Astrocyte (in vitro differentiated cells and primary cell): Measurements from ENCODE around the gene SHTN1. TPM values are rescaled to one million over a fixed set of nuclear protein-coding genes. Genes with fewer than 3 reads are reported as not detected.
A peak's percentile ranks its signal among the peaks of the same experiment; 100 is the strongest.

Source experiments
- DNase-seq: peaks from one replicate; pipeline ENCODE4 v3.0.0-alpha.2; 2010; ENCODE audit warnings: low read depth
- FAIRE-seq: peaks from 2 replicates; lab custom pipeline; 2011; peaks lifted over from hg19 to GRCh38; lab: Jason Lieb, UNC
- H2AFZ ChIP-seq: 2 replicates; pipeline ENCODE4 v1.6.0; 2012; ENCODE audit warnings: low read depth, low read length, inconsistent platforms
- H3K27ac ChIP-seq: 2 replicates; pipeline ENCODE4 v1.5.1; 2011; ENCODE audit warnings: low read depth, low read length, inconsistent platforms
- H3K27me3 ChIP-seq: 2 replicates; pipeline ENCODE4 v1.6.0; 2011; ENCODE audit warnings: low read length, inconsistent platforms; ENCODE audit not compliant: insufficient read depth
- H3K36me3 ChIP-seq: 2 replicates; pipeline ENCODE4 v1.5.1; 2011; ENCODE audit warnings: low read length, inconsistent platforms; ENCODE audit not compliant: insufficient read depth
- H3K4me1 ChIP-seq: 2 replicates; pipeline ENCODE4 v1.5.1; 2011; ENCODE audit warnings: low read length, inconsistent platforms; ENCODE audit not compliant: insufficient read depth
- H3K4me2 ChIP-seq: 2 replicates; pipeline ENCODE4 v1.6.0; 2012; ENCODE audit warnings: low read length, inconsistent platforms
- H3K4me3 ChIP-seq: 2 replicates; pipeline ENCODE4 v1.5.1; 2011; ENCODE audit warnings: low read depth, mild to moderate bottlenecking, low read length, inconsistent platforms; ENCODE audit not compliant: insufficient read depth
- H3K79me2 ChIP-seq: 2 replicates; pipeline ENCODE4 v1.6.0; 2012; ENCODE audit warnings: mild to moderate bottlenecking, low read length, inconsistent platforms; ENCODE audit not compliant: insufficient read depth
- H3K9ac ChIP-seq: 2 replicates; pipeline ENCODE4 v1.6.0; 2012; ENCODE audit warnings: mild to moderate bottlenecking, low read length, inconsistent platforms
- H3K9me3 ChIP-seq: 2 replicates; pipeline ENCODE4 v1.5.1; 2012; ENCODE audit warnings: low read depth, mild to moderate bottlenecking, low read length, inconsistent platforms; ENCODE audit not compliant: insufficient read depth
- H4K20me1 ChIP-seq: 2 replicates; pipeline ENCODE4 v1.6.0; 2012; ENCODE audit warnings: low read length, inconsistent platforms; ENCODE audit not compliant: insufficient read depth
- H3K27ac Mint-ChIP-seq: one replicate; pipeline ENCODE4 v1.8.0; 2021; ENCODE audit warnings: mild to moderate bottlenecking, mixed read lengths; ENCODE audit not compliant: unreplicated experiment
- H3K27me3 Mint-ChIP-seq: one replicate; pipeline ENCODE4 v1.8.0; 2021; ENCODE audit warnings: low read depth, mixed read lengths; ENCODE audit not compliant: unreplicated experiment
- H3K36me3 Mint-ChIP-seq: one replicate; pipeline ENCODE4 v1.8.0; 2021; ENCODE audit warnings: low read depth, mixed read lengths; ENCODE audit not compliant: unreplicated experiment
- H3K4me1 Mint-ChIP-seq: one replicate; pipeline ENCODE4 v1.8.0; 2021; ENCODE audit warnings: low read depth, mixed read lengths; ENCODE audit not compliant: unreplicated experiment
- H3K4me3 Mint-ChIP-seq: one replicate; pipeline ENCODE4 v1.8.0; 2021; ENCODE audit warnings: mild to moderate bottlenecking, moderate library complexity, mixed read lengths; ENCODE audit not compliant: unreplicated experiment
- H3K9me3 Mint-ChIP-seq: one replicate; pipeline ENCODE4 v1.8.0; 2021; ENCODE audit warnings: mild to moderate bottlenecking, mixed read lengths; ENCODE audit not compliant: unreplicated experiment
- EZH2 ChIP-seq: IDR thresholded peaks from 2 replicates; pipeline ENCODE4 v1.6.1; 2012; ENCODE audit warnings: mild to moderate bottlenecking, low read length, inconsistent platforms; ENCODE audit not compliant: insufficient read depth
- total RNA-seq: library from RNA; stranded (reverse); gene quantifications from 2 replicates; pipeline ENCODE4 v1.2.1, GENCODE V29; 2021
- TF ChIP-seq, protein P1 (sequence below): IDR thresholded peaks from 2 replicates; pipeline ENCODE4 v1.5.1; 2011; ENCODE audit warnings: low read depth, mild to moderate bottlenecking, inconsistent platforms, low read length, moderate library complexity; ENCODE audit not compliant: insufficient read depth

SHTN1 gene
- total RNA-seq, 1 donor from 2014 or later = 32.7 TPM

DNA sequence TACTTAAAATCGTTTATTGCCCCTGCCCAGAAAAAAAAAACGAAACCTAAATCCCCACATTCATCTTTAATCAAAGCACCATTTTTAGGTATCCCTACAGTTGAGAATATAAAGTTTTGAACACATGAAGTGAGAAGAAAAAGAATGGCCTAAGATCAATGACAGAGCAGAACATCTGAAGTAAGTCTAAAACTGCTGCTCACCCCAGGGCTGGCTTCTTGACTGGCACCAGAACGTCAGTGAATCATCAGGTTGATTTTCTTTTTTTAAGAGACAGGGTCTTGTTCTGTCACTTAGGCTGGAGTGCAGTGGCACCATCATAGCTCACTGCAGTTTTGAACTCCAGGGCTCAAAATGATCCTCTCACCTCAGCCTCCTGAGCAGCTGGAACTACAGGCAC is 24.9 kb downstream of the SHTN1 start:
- Mint-ChIP-seq H3K4me1 (peaks cover 7% of the 10 kb centered on the region), H3K4me3 (no peak overlapping the region), H3K9me3 (no peaks in the 10 kb centered on the region), H3K27me3 (no peaks in the 10 kb centered on the region), H3K36me3 (peaks cover 8% of the 10 kb centered on the region), H3K27ac (no peak overlapping the region)
- DNase-seq (no peak), FAIRE-seq (no peak)
- Histone ChIP-seq H3K4me1 (peaks cover under 1% of the 10 kb centered on the region), H3K9me3 (no peaks in the 10 kb centered on the region), H2AFZ (no peak overlapping the region), H4K20me1 (peaks cover 6% of the 10 kb centered on the region), H3K9ac (no peak overlapping the region), H3K36me3 (no peaks in the 10 kb centered on the region), H3K27ac (no peak overlapping the region), H3K79me2 (peaks cover 16% of the 10 kb centered on the region), H3K4me3 (no peak overlapping the region), H3K27me3 (no peaks in the 10 kb centered on the region), H3K4me2 (no peak overlapping the region)
- TF ChIP-seq EZH2 = no peak
- TF ChIP-seq, protein P1, sequence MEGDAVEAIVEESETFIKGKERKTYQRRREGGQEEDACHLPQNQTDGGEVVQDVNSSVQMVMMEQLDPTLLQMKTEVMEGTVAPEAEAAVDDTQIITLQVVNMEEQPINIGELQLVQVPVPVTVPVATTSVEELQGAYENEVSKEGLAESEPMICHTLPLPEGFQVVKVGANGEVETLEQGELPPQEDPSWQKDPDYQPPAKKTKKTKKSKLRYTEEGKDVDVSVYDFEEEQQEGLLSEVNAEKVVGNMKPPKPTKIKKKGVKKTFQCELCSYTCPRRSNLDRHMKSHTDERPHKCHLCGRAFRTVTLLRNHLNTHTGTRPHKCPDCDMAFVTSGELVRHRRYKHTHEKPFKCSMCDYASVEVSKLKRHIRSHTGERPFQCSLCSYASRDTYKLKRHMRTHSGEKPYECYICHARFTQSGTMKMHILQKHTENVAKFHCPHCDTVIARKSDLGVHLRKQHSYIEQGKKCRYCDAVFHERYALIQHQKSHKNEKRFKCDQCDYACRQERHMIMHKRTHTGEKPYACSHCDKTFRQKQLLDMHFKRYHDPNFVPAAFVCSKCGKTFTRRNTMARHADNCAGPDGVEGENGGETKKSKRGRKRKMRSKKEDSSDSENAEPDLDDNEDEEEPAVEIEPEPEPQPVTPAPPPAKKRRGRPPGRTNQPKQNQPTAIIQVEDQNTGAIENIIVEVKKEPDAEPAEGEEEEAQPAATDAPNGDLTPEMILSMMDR = no peak

DNA sequence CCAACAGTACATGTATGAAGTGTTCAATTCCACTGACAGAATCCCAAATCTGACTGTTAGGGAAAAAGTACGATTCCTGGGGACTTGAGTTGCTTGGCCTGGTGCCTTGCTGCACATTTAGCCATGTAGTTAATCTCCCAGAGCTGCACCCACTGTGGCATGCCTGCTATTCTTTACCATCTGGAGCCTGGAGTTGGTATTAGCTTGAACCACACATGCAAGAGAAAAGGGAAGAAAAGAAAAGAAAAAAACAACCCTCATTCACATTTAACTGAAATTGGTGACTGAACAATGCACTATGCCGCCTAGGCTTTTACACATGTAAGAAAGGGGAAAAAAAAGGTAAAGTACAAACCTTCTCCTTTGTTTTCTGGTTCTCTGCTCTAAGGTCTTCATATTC is 26.1 kb downstream of the SHTN1 start:
- Histone ChIP-seq H3K36me3 (no peaks in the 10 kb centered on the region), H3K79me2 (peaks cover 7% of the 10 kb centered on the region), H4K20me1 (no peaks in the 10 kb centered on the region), H3K27me3 (no peaks in the 10 kb centered on the region), H3K9me3 (no peaks in the 10 kb centered on the region), H2AFZ (no peak overlapping the region), H3K9ac (no peak overlapping the region), H3K4me1 (peaks cover 10% of the 10 kb centered on the region), H3K4me2 (no peak overlapping the region), H3K27ac (no peak overlapping the region), H3K4me3 (no peak overlapping the region)
- no peaks in the 10 kb centered on the region for H3K9me3 Mint-ChIP-seq
- FAIRE-seq = no peak
- H3K4me1 Mint-ChIP-seq = peaks cover 16% of the 10 kb centered on the region
- H3K36me3 Mint-ChIP-seq = peaks cover 8% of the 10 kb centered on the region
- no peak for TF ChIP-seq EZH2
- TF ChIP-seq, protein P1 = no peak
- DNase-seq = no peak
- no peak overlapping the region for H3K4me3 Mint-ChIP-seq
- H3K27ac Mint-ChIP-seq = no peak overlapping the region
- no peaks in the 10 kb centered on the region for H3K27me3 Mint-ChIP-seq

DNA sequence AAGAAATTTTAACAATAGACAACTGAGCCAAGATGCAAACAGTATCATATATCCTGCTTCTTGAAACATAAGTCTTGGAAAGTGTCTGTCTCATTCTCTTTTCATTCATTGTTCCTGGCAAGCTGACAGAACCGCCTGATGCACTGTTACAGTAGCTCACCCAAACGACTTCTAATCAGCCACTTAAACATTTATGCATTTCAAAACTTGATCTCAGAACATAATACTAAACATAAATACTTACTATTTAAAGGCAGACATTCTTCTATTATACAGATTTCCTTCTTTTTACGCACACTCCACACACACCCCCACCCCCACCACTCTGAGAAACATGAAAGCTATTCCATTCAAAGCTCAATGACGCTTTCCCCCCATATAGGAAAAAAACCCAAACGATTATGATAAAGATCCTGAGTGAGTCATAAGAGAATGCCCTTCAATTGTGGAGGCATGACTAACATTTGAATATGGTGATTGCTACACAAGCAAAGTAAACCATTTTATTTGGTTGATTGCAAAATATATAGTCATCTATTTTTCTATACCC is 30.5 kb downstream of the SHTN1 start:
- Histone ChIP-seq H3K9ac (peak overlapping the region; percentile 1), H3K4me1 (peaks cover 13% of the 10 kb centered on the region), H4K20me1 (no peaks in the 10 kb centered on the region), H3K27me3 (no peaks in the 10 kb centered on the region), H3K27ac (peak overlapping the region; percentile 58), H3K79me2 (no peaks in the 10 kb centered on the region), H3K9me3 (no peaks in the 10 kb centered on the region), H3K36me3 (no peaks in the 10 kb centered on the region), H3K4me3 (no peak overlapping the region), H3K4me2 (peak overlapping the region; percentile 75), H2AFZ (no peak overlapping the region)
- H3K36me3 Mint-ChIP-seq = peaks cover 11% of the 10 kb centered on the region
- no peak overlapping the region for H3K27ac Mint-ChIP-seq
- peaks cover 5% of the 10 kb centered on the region for H3K9me3 Mint-ChIP-seq
- TF ChIP-seq, protein P1 = no peak
- TF ChIP-seq EZH2 = no peak
- FAIRE-seq (no peak), DNase-seq (peak; percentile 85)
- peaks cover 22% of the 10 kb centered on the region for H3K4me1 Mint-ChIP-seq
- no peak overlapping the region for H3K4me3 Mint-ChIP-seq
- no peaks in the 10 kb centered on the region for H3K27me3 Mint-ChIP-seq
